ENCODE results near the gene DBF4.

DNA sequence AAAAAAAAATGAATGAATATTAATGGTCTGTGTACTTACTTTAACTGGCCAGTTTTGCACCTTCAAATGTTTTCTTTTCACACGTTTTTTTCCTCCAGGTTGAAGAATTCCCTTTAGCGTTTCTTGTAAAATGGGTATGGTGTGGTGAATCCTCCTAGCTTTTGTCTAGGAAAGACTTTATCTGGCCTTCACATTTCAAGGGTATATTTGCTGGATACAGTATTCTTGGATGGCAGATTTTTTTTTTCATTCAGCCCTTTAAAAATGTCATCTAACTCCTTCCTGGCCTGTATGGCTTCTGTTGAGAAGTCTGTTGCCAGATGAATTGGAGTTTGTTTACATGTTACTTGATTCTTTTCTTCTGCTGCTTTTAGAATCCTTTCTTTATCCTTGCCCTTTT is 10.2 kb upstream of the DBF4 start:
- no peak for TF ChIP-seq EZH2 (IDR thresholded peaks at IDR 0.05)
- TF ChIP-seq CTCF (IDR thresholded peaks at IDR 0.05): no peak

Data from neural progenitor cell (in vitro differentiated cells).